Mucosa of rectum (tissue), 2 donors: ENCODE data around the gene ZNF420.
"Not testable (repeated sequence)": the region's sequence is repeated elsewhere in the genome, so short reads cannot be mapped to it uniquely, and the experiment has no call there.

Experiments used
- H3K27ac ChIP-seq, 2 donors: one replicate each; pipeline ENCODE4 v1.7.0; 2013; ENCODE audit warnings: inconsistent platforms in 2 of 2, low read depth in 2 of 2, low read length in 2 of 2
- H3K27me3 ChIP-seq, 2 donors: one replicate each; pipeline ENCODE4 v1.7.0; 2013; ENCODE audit warnings: low read length in 2 of 2; ENCODE audit not compliant: control insufficient read depth in 2 of 2, insufficient read depth in 2 of 2
- H3K36me3 ChIP-seq, 2 donors: one replicate each; pipeline ENCODE4 v1.7.0; 2013; ENCODE audit warnings: low read length in 2 of 2; ENCODE audit not compliant: control insufficient read depth in 2 of 2, insufficient read depth in 2 of 2
- H3K4me1 ChIP-seq, 2 donors: one replicate each; pipeline ENCODE4 v1.7.0; 2013; ENCODE audit warnings: low read length in 2 of 2, mild to moderate bottlenecking in 1 of 2; ENCODE audit not compliant: control insufficient read depth in 2 of 2, insufficient read depth in 2 of 2
- H3K4me3 ChIP-seq, 2 donors: one replicate each; pipeline ENCODE4 v1.7.0; 2013; ENCODE audit warnings: low read length in 2 of 2
- H3K9ac ChIP-seq, 2 donors: one replicate each; pipeline ENCODE4 v1.7.0; 2013; ENCODE audit warnings: low read length in 2 of 2, low read depth in 1 of 2, mild to moderate bottlenecking in 1 of 2
- H3K9me3 ChIP-seq, 2 donors: one replicate each; pipeline ENCODE4 v1.7.0; 2013; ENCODE audit warnings: low read length in 2 of 2; ENCODE audit not compliant: control insufficient read depth in 2 of 2
- donor health status: healthy.
- donor health status: Normal muscosa, but diverticular disease.

Gene ZNF420

GRCh38 chr19:37077934-37078716 lies at the start of gene ZNF420:
TSS of gene ZNF420 (plus strand) at chr19:37078433. CDS start at chr19:37089119, 10,686 bp downstream.
- Histone ChIP-seq H3K9ac (peak within 1 kb of the TSS; percentile 85 to 93), H3K4me3 (peak within 1 kb of the TSS; percentile 89 to 98), H3K4me1 (peaks cover 7 to 11% of the 10 kb centered on the region in 2 donors), H3K27ac (peak within 1 kb of the TSS; percentile 69 to 74), H3K9me3 (peaks cover 0 to 10% of the 10 kb centered on the region in 2 donors), H3K27me3 (no peaks in the 10 kb centered on the region), H3K36me3 (peaks cover 0 to 3% of the 10 kb centered on the region in 2 donors)

- Histone ChIP-seq H3K4me3 (no peak overlapping the region), H3K27ac (no peak overlapping the region), H3K36me3 (no peaks in the 10 kb centered on the region), H3K9ac (no peak overlapping the region), H3K9me3 (peaks cover 0 to 3% of the 10 kb centered on the region in 2 donors), H3K4me1 (no peaks in the 10 kb centered on the region), H3K27me3 (no peaks in the 10 kb centered on the region)
Observed at GRCh38 chr19:37045140-37045539, 33.1 kb upstream of the ZNF420 start.

- Histone ChIP-seq H3K9ac (no peak overlapping the region), H3K9me3 (peaks cover 11 to 15% of the 10 kb centered on the region in 2 donors), H3K36me3 (no peaks in the 10 kb centered on the region)
Observed at GRCh38 chr19:37055330-37055729, 22.9 kb upstream of the ZNF420 start.

GRCh38 chr19:37056776-37057175 lies 21.5 kb upstream of the ZNF420 start:
- H3K27ac ChIP-seq, result no peak overlapping the region
- H3K4me3 ChIP-seq, result no peak overlapping the region
- no peaks in the 10 kb centered on the region for H3K4me1 ChIP-seq
- H3K9ac ChIP-seq, result no peak overlapping the region
- H3K9me3 ChIP-seq, result peaks cover 14 to 21% of the 10 kb centered on the region in 2 donors
- H3K27me3 ChIP-seq, result no peaks in the 10 kb centered on the region
- H3K36me3 ChIP-seq, result no peaks in the 10 kb centered on the region

More at GRCh38 chr19:37055330-37055729, 22.9 kb upstream of the ZNF420 start:
- no peak overlapping the region for H3K4me3 ChIP-seq
- H3K27me3 ChIP-seq, result no peaks in the 10 kb centered on the region
- H3K27ac ChIP-seq, result no peak overlapping the region
- H3K4me1 ChIP-seq, result no peaks in the 10 kb centered on the region

GRCh38 chr19:37059142-37059541 lies 19.1 kb upstream of the ZNF420 start:
- H3K4me3 ChIP-seq, result no peak overlapping the region
- no peak overlapping the region for H3K27ac ChIP-seq
- peaks cover 17 to 23% of the 10 kb centered on the region in 2 donors for H3K9me3 ChIP-seq
- no peaks in the 10 kb centered on the region for H3K27me3 ChIP-seq
- H3K9ac ChIP-seq, result no peak overlapping the region
- no peaks in the 10 kb centered on the region for H3K36me3 ChIP-seq
- no peaks in the 10 kb centered on the region for H3K4me1 ChIP-seq

- H3K4me3 ChIP-seq, H3K36me3 ChIP-seq, H3K27me3 ChIP-seq, H3K9ac ChIP-seq, H3K4me1 ChIP-seq, H3K27ac ChIP-seq: not testable (repeated sequence)
- H3K9me3 ChIP-seq, result peaks cover 5 to 13% of the 10 kb centered on the region in 2 donors
Observed at GRCh38 chr19:37064886-37065285, 13.3 kb upstream of the ZNF420 start.

GRCh38 chr19:37074111-37074510 lies 4.1 kb upstream of the ZNF420 start:
- peaks cover 4 to 7% of the 10 kb centered on the region in 2 donors for H3K4me1 ChIP-seq

GRCh38 chr19:37074819-37075362 lies 3.3 kb upstream of the ZNF420 start:
- Histone ChIP-seq H3K9ac (no peak overlapping the region), H3K36me3 (no peaks in the 10 kb centered on the region), H3K4me3 (no peak overlapping the region), H3K27me3 (no peaks in the 10 kb centered on the region), H3K9me3 (peaks cover 0 to 4% of the 10 kb centered on the region in 2 donors), H3K27ac (no peak overlapping the region), H3K4me1 (peaks cover 7 to 11% of the 10 kb centered on the region in 2 donors)

More at GRCh38 chr19:37074111-37074510, 4.1 kb upstream of the ZNF420 start:
- Histone ChIP-seq H3K27ac (no peak overlapping the region), H3K9me3 (peaks cover 0 to 4% of the 10 kb centered on the region in 2 donors), H3K9ac (no peak overlapping the region), H3K4me3 (no peak overlapping the region), H3K27me3 (no peaks in the 10 kb centered on the region), H3K36me3 (no peaks in the 10 kb centered on the region)

GRCh38 chr19:37076524-37076923 lies 1.7 kb upstream of the ZNF420 start:
- not testable (repeated sequence) for H3K9ac ChIP-seq, H3K9me3 ChIP-seq, H3K27ac ChIP-seq, H3K4me3 ChIP-seq, H3K36me3 ChIP-seq, H3K27me3 ChIP-seq
- H3K4me1 ChIP-seq, result peaks cover 7 to 11% of the 10 kb centered on the region in 2 donors

- peak overlapping the region; percentile 89 to 98 for H3K4me3 ChIP-seq
- H3K4me1 ChIP-seq, result peaks cover 7 to 11% of the 10 kb centered on the region in 2 donors
- peaks cover 0 to 8% of the 10 kb centered on the region in 2 donors for H3K9me3 ChIP-seq
- no peaks in the 10 kb centered on the region for H3K27me3 ChIP-seq
- peak overlapping the region; percentile 69 to 74 for H3K27ac ChIP-seq
- peak overlapping the region; percentile 85 to 93 for H3K9ac ChIP-seq
- peaks cover 0 to 3% of the 10 kb centered on the region in 2 donors for H3K36me3 ChIP-seq
Observed at GRCh38 chr19:37077501-37077933, 716 bp upstream of the ZNF420 start.
